Inflammatory macrophage (primary cell): ENCODE data around the gene OSBPL7.

Source experiments
- DNase-seq, 2 donors: peaks; one replicate each; pipeline ENCODE4 v3.0.0-alpha.2; 2020 to 2022

Gene OSBPL7

DNA sequence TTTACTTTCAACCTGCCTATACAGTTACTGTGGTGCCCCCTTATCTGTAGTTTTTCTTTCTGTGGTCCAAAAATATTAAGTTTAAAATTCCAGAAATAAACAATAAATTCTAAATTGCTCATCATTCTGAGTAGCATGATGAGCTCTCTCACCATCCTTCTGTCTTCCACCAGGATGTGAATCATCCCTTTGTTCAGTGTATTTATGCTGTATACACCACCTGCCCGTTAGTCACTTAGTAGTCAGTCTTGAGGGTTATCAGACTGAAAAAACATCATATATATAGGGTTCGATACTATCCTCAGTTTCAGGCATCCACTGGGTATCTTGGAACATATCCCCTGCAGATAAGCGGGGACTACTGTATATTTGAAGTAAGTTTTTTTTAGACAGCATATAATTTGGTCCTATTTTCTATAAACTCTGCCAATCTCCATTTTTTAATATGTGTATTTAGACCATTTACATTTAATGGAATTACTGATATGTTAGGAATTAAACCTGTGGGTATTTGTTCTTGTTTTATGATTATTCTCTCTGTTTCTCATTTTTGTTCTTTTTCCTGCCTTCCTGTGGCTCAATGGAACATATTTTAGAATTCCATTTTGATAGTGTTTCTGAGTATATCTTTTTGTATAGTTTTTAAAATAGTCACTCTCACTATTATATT is 57.5 kb downstream of the OSBPL7 start:
- no peak for DNase-seq

DNA sequence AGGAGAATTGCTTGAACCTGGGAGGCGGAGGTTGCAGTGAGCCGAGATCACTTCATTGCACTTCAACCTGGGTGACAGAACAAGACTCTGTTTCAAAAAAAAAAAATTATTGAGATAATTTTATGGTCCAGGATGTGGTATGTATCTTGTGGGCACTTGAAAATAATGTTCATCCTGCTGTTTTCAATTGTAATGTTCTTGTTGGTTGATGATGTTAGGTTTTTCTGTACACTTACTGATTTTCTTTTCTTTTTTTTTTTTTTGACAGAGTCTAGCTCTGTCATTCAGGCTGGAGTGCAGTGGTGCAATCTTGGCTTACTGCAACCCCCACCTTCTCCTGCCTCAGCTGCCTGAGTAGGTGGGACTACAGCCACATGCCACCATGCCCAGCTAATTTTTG is 58.9 kb downstream of the OSBPL7 start:
- DNase-seq: no peak

DNA sequence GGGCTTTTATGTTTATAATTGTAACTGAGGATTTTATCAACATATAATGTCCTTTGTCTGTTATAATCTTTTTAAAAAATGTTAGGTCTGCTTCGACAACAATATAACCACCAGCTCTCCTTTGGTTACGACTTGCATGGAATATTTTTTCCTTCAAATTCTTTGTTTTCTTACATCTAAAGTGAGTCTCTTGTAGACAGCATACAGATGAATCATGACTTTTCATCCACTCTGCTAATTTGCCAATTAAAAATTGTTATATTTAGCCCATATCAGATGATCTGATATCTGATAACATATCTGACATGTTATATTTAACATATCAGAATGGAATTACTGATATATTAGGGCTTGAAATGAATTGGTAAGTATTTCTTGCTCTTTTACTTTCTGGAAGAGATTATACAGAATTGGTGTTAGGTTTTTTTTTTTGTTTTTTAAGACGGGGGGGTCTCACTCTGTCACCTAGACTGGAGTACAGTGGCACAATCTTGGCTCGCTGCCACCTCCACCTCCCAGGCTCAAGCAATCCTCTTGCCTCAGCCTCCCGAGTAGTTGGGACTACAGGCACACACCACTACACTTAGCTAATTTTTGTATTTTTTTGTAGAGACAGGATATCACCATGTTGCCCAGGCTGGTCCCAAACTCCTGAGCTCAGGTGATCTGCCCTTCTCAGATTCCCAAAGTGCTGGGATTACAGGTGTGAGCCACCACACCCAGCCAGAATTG is 61.0 kb downstream of the OSBPL7 start:
- no peak for DNase-seq

DNA sequence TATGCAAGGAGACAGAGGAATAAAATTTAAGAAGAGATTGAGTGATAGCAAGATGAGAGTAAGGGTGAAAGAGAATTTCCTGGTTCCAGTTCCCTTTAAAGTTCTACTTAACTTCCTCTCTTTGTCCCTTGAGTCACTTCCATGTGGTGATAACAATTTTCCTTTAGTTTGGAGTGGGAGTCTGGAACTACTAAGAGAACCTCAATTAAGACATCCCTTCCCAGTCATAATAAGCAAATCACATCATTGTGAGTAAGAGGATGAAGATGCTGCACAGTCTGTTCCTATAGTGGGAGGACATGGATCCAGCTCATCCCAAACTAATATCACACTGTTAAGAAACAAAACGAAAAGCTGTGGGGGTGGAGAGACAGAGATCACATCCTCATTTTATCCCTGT is 64.2 kb downstream of the OSBPL7 start:
- peak; percentile 58 to 62 for DNase-seq
